K562 (cell line): ENCODE data around the gene RAB6A. TPM values are rescaled to one million over a fixed set of nuclear protein-coding genes. Genes with fewer than 3 reads are reported as not detected.
A peak's percentile ranks its signal among the peaks of the same experiment; 100 is the strongest.

Experiments used
- ATAC-seq: fragments of 200-7000 bp; cut with Tn5 transposase; 3 replicates; pipeline ENCODE4 v1.9.1; 2020; ENCODE audit warnings: moderate library complexity
- BruUV-seq: library from RNA; stranded (reverse); fragments of 400-500 nt; replicated peaks from 2 replicates; lab custom pipeline; 2021; lab: Mats Ljungman, UMichigan
- CTCF ChIA-PET: fragments of 300-600 bp; formaldehyde crosslinking; extraction: SDS; loops from one replicate; lab custom pipeline; 2021; ENCODE audit warnings: low intra/inter-chr PET ratio; lab: Yijun Ruan, JAX
- POLR2A ChIA-PET: fragments of 300-600, 350-650 bp; sonication (Branson Sonifier 250); formaldehyde crosslinking; extraction: SDS; loops from one replicate; lab custom pipeline; 2021; ENCODE audit warnings: antibody characterized with exemption, inconsistent platforms; lab: Yijun Ruan, JAX
- DNase-seq, 4 experiments: peaks; one replicate each; pipeline versions ENCODE4 v3.0.0 to v3.0.0-alpha.2; 2011 to 2018; ENCODE audit warnings: low spot score in 3 of 4, mixed read lengths in 3 of 4; ENCODE audit errors: extremely low read depth in 1 of 4
- FAIRE-seq: peaks from 2 replicates; lab custom pipeline; 2011; peaks lifted over from hg19 to GRCh38; lab: Jason Lieb, UNC
- H2AFZ ChIP-seq: 2 replicates; pipeline ENCODE4 v1.6.0; 2011; ENCODE audit warnings: low read depth, low read length, control low read depth, inconsistent platforms
- H3K27ac ChIP-seq: fragments of 200-600 bp; 3 replicates; pipeline ENCODE4 v1.8.0; 2011; ENCODE audit warnings: low read depth, mild to moderate bottlenecking, control low read depth, inconsistent platforms, low read length, moderate library complexity, mixed read lengths; ENCODE audit errors: extremely low read depth
- H3K27me3 ChIP-seq, 2 experiments: fragments of 300-600 bp in 1 of 2; 2 replicates in 1 of 2; 3 replicates in 1 of 2; pipeline versions ENCODE4 v1.6.0 to v1.8.0; 2011; ENCODE audit warnings: inconsistent platforms in 2 of 2, low read length in 2 of 2, mild to moderate bottlenecking in 1 of 2, mixed read lengths in 1 of 2, moderate library complexity in 1 of 2; ENCODE audit not compliant: control insufficient read depth in 2 of 2, insufficient read depth in 2 of 2
- H3K36me3 ChIP-seq: fragments of 300-600 bp; 3 replicates; pipeline ENCODE4 v1.8.0; 2011; ENCODE audit warnings: mild to moderate bottlenecking, low read length, inconsistent platforms; ENCODE audit not compliant: control insufficient read depth, insufficient read depth
- H3K4me1 ChIP-seq, 2 experiments: fragments of 200-600 bp in 1 of 2; replicated peaks in 1 of 2; 2 replicates in 1 of 2; 3 replicates in 1 of 2; pipeline versions ENCODE4 v1.5.1 to v1.8.0; 2011; ENCODE audit warnings: inconsistent platforms in 2 of 2, low read length in 2 of 2, mild to moderate bottlenecking in 1 of 2, mixed read lengths in 1 of 2, moderate library complexity in 1 of 2; ENCODE audit not compliant: control insufficient read depth in 2 of 2, insufficient read depth in 2 of 2
- H3K4me2 ChIP-seq: 2 replicates; pipeline ENCODE4 v1.6.1; 2011; ENCODE audit warnings: low read length, control low read depth, inconsistent platforms, mixed read lengths; ENCODE audit not compliant: insufficient read depth
- H3K4me3 ChIP-seq: fragments of 200-600 bp; sonication (generic), shearing (Covaris generic); 2 replicates; pipeline ENCODE4 v1.5.1; 2016; ENCODE audit warnings: control low read depth, inconsistent platforms
- H3K79me2 ChIP-seq: fragments of 200-600 bp; 3 replicates; pipeline ENCODE4 v1.8.0; 2011; ENCODE audit warnings: low read length, inconsistent platforms; ENCODE audit not compliant: control insufficient read depth, insufficient read depth
- H3K9ac ChIP-seq, 2 experiments: 2 replicates each; pipeline versions ENCODE4 v1.6.0 to v1.6.1; 2011; ENCODE audit warnings: low read depth in 2 of 2, low read length in 2 of 2, control low read depth in 1 of 2, inconsistent platforms in 1 of 2, mild to moderate bottlenecking in 1 of 2, mixed read lengths in 1 of 2; ENCODE audit not compliant: insufficient read depth in 1 of 2
- H3K9me1 ChIP-seq: one replicate; pipeline ENCODE4 v1.6.0; 2011; ENCODE audit warnings: inconsistent platforms, mild to moderate bottlenecking, low read length, moderate library complexity; ENCODE audit not compliant: control insufficient read depth, insufficient read depth
- H3K9me3 ChIP-seq: replicated peaks from 2 replicates; pipeline ENCODE4 v1.5.1; 2011; ENCODE audit warnings: low read depth, low read length, inconsistent platforms; ENCODE audit not compliant: control insufficient read depth, insufficient read depth
- H4K20me1 ChIP-seq: replicated peaks from 2 replicates; pipeline ENCODE4 v1.6.1; 2011; ENCODE audit warnings: low read length, inconsistent platforms, mixed read lengths; ENCODE audit not compliant: control insufficient read depth, insufficient read depth
- CBFB ChIP-seq: sonication (generic); formaldehyde crosslinking; IDR thresholded peaks from 2 replicates; pipeline ENCODE4 v1.4.0; 2020; ENCODE audit warnings: mild to moderate bottlenecking, missing genetic modification reagents
- CCNT2 ChIP-seq: IDR thresholded peaks from 2 replicates; pipeline ENCODE4 v1.6.1; 2011; ENCODE audit warnings: borderline replicate concordance, low read depth, mild to moderate bottlenecking, moderate library complexity, mixed read lengths, low read length; ENCODE audit not compliant: insufficient read length; ENCODE audit errors: extremely low read depth
- POLR3G ChIP-seq: IDR thresholded peaks from 2 replicates; pipeline ENCODE4 v1.6.1; 2011; ENCODE audit not compliant: insufficient read length, insufficient replicate concordance; ENCODE audit errors: extremely low read depth
- PREB ChIP-seq: sonication (generic); formaldehyde crosslinking; IDR thresholded peaks from 2 replicates; pipeline ENCODE4 v1.8.1; 2023; ENCODE audit warnings: mild to moderate bottlenecking, missing genetic modification reagents
- TAF9B ChIP-seq: fragments of 450-650 bp; IDR thresholded peaks from 2 replicates; pipeline ENCODE4 v1.6.1; 2018; ENCODE audit warnings: mild to moderate bottlenecking; ENCODE audit not compliant: partially characterized antibody
- U2AF1 ChIP-seq: fragments of 200-400 bp; formaldehyde crosslinking; optimal IDR thresholded peaks from 2 replicates; pipeline ENCODE3; 2017; ENCODE audit warnings: mild to moderate bottlenecking, low read depth, low read length, moderate library complexity
- ZC3H11A ChIP-seq: IDR thresholded peaks from 2 replicates; pipeline ENCODE4 v1.6.1; 2012; ENCODE audit warnings: low read depth, low read length, improper control_type of control experiment
- ZNF395 ChIP-seq: fragments of 200-800 bp; sonication (Bioruptor generic); IDR thresholded peaks from 2 replicates; pipeline ENCODE4 v1.6.1; 2017; ENCODE audit warnings: missing genetic modification characterization, missing compliant biosample characterization
- ZNF518B ChIP-seq: fragments of 250-450 bp; sonication (Bioruptor Pico); IDR thresholded peaks from 2 replicates; pipeline ENCODE4 v1.5.0; 2021; ENCODE audit warnings: mild to moderate bottlenecking, moderate library complexity
- whole genome bisulfite sequencing: fragments of 100-300 bp; shearing (Covaris generic); methylation state at CpG from one replicate; pipeline ENCODE4 v1.1.6; 2016; ENCODE audit warnings: low coverage, mixed read lengths; ENCODE audit not compliant: insufficient coverage; ENCODE audit errors: missing lambda C conversion rate; 5-methylcytosine and 5-hydroxymethylcytosine counted together
- in situ Hi-C: fragments of 300-500 bp; cut with MboI; formaldehyde crosslinking; loops from 4 replicates; pipeline ENCODE4 v1.15.0; 2018; ENCODE audit warnings: inconsistent platforms, mixed read lengths
- intact Hi-C: fragments of 100-400 bp; cut with micrococcal nuclease; formaldehyde crosslinking; loops from 2 replicates; pipeline ENCODE4 v1.14.2; 2022
- polyA plus RNA-seq, 8 experiments: library from polyadenylated mRNA; depleted of rRNA in 4 of 8; stranded (reverse) in 5 of 8; unstranded in 3 of 8; fragments of >200 nt; fragmentation: Nextera tagmentation in 2 of 8; fragmentation: Illumina TruSeq in 1 of 8; extraction: Ambion mirVana in 2 of 8; extraction: Trizol in 1 of 8; gene quantifications; 2 replicates each; pipeline versions ENCODE4 v1.2.1 to v1.2.3, GENCODE V29; 2011 to 2014; ENCODE audit warnings: inconsistent platforms in 1 of 8, missing spikeins in 1 of 8
- total RNA-seq, 7 experiments: library from RNA; depleted of rRNA in 6 of 7; stranded (reverse); fragments of >200 nt in 6 of 7; fragmentation: Illumina TruSeq in 2 of 7; extraction: Trizol in 2 of 7; gene quantifications; 2 replicates each; pipeline versions ENCODE4 v1.2.1 to v1.2.3, GENCODE V29; 2011 to 2021; ENCODE audit warnings: low replicate concordance in 1 of 7

The RAB6A gene
- total and polyA plus RNA-seq, 9 of the 15 experiments (the other 6 are each of a cell fraction or from before 2014, with no cell fraction given), result 14.0 to 95.3 (median 45.4) TPM

- WGBS, result 6% methylated on average over 5 of the region's 5 CpGs
- H3K4me1 ChIP-seq, result peaks cover 0 to 11% of the 10 kb centered on the region in 2 experiments; a peak in 3 of 5 replicates
- BruUV-seq, result no TSS peak
- intact Hi-C loops, result no loop called here
- no peaks in the 10 kb centered on the region for H4K20me1 ChIP-seq
- in situ Hi-C loops, result no loop called here
- H3K27ac ChIP-seq, result no peak overlapping the region
- no peak overlapping the region for H3K4me3 ChIP-seq
- no peak overlapping the region for H3K9ac ChIP-seq
- ATAC-seq (no peak), DNase-seq (no peak), FAIRE-seq (no peak)
- no peaks in the 10 kb centered on the region for H3K36me3 ChIP-seq
- no peaks in the 10 kb centered on the region for H3K9me1 ChIP-seq
- no peak overlapping the region for H3K4me2 ChIP-seq
- TF ChIP-seq ZC3H11A, result no peak
- CTCF ChIA-PET, result interaction anchor here (0.6 kb wide), 1 partner anchor 356 kb away, joined by 4 read pairs; no protein-coding TSS in a partner anchor
- no peaks in the 10 kb centered on the region for H3K9me3 ChIP-seq
- POLR2A ChIA-PET, result no interaction called here
- no peaks in the 10 kb centered on the region for H3K79me2 ChIP-seq
- H3K27me3 ChIP-seq, result peaks cover 23 to 71% of the 10 kb centered on the region in 2 experiments
- no peak overlapping the region for H2AFZ ChIP-seq
Measured at GRCh38 chr11:73651252-73651651, 109.6 kb downstream of the RAB6A start.

GRCh38 chr11:73650400-73650799 lies 110.5 kb downstream of the RAB6A start:
- 0 out of 2 replicates have a peak overlapping the region, but pooled peaks have one; percentile 2 for H2AFZ ChIP-seq
- no peaks in the 10 kb centered on the region for H3K9me1 ChIP-seq
- no peaks in the 10 kb centered on the region for H4K20me1 ChIP-seq
- POLR2A ChIA-PET, result interaction anchor here (0.6 kb wide), 1 partner anchor 353 kb away, joined by 3 read pairs; no protein-coding TSS in a partner anchor
- H3K9ac ChIP-seq, result peak overlapping the region in 1 of 2 experiments; percentile 39; a peak in 1 of 4 replicates
- peaks cover 30 to 77% of the 10 kb centered on the region in 2 experiments for H3K27me3 ChIP-seq
- FAIRE-seq, result no peak
- peaks cover 0 to 15% of the 10 kb centered on the region in 2 experiments; a peak in 3 of 5 replicates for H3K4me1 ChIP-seq
- CTCF ChIA-PET, result no interaction called here
- intact Hi-C loops, result no loop called here
- no peak overlapping the region for H3K4me3 ChIP-seq
- no TSS peak for BruUV-seq
- H3K36me3 ChIP-seq, result no peaks in the 10 kb centered on the region
- 6% methylated on average over 14 of the region's 14 CpGs for WGBS
- H3K27ac ChIP-seq, result no peak overlapping the region
- H3K4me2 ChIP-seq, result no peak overlapping the region
- H3K9me3 ChIP-seq, result no peaks in the 10 kb centered on the region
- ATAC-seq, result no peak
- H3K79me2 ChIP-seq, result no peaks in the 10 kb centered on the region
- DNase-seq, result no peak
- in situ Hi-C loops, result no loop called here
- TF ChIP-seq TAF9B, result no peak
- TF ChIP-seq U2AF1, result no peak
- no peak for TF ChIP-seq CCNT2
- TF ChIP-seq ZNF395 (CRISPR knock-in tag), result no peak
- no peak for TF ChIP-seq PREB (CRISPR knock-in tag)
- no peak for TF ChIP-seq ZNF518B
- no peak for TF ChIP-seq POLR3G
- TF ChIP-seq CBFB (CRISPR knock-in tag), result no peak
